Neural progenitor cell (in vitro differentiated cells): ENCODE measurements around the gene BMP7. TPM values are rescaled to one million over a fixed set of nuclear protein-coding genes. Genes with fewer than 3 reads are reported as not detected.

Experiments
- DNase-seq: peaks from one replicate; pipeline ENCODE4 v3.0.0-alpha.2; 2016; ENCODE audit warnings: low spot score
- H2AFZ ChIP-seq: fragments of 200-600 bp; sonication (generic); replicated peaks from 2 replicates; pipeline ENCODE4 v1.6.1; 2016; ENCODE audit warnings: antibody characterized with exemption
- H3F3A ChIP-seq: fragments of 200-600 bp; sonication (generic); 2 replicates; pipeline ENCODE4 v1.6.1; 2016; ENCODE audit warnings: antibody characterized with exemption, low read depth
- H3K27ac ChIP-seq: fragments of 200-600 bp; sonication (generic); 2 replicates; pipeline ENCODE4 v1.5.1; 2016; ENCODE audit warnings: mild to moderate bottlenecking
- H3K27me3 ChIP-seq: fragments of 200-600 bp; sonication (generic); 2 replicates; pipeline ENCODE4 v1.6.1; 2016; ENCODE audit warnings: mild to moderate bottlenecking, moderate library complexity
- H3K36me3 ChIP-seq: fragments of 200-600 bp; sonication (generic); 2 replicates; pipeline ENCODE4 v1.5.1; 2016
- H3K4me1 ChIP-seq: fragments of 200-600 bp; sonication (generic); 2 replicates; pipeline ENCODE4 v1.6.1; 2016; ENCODE audit warnings: mixed run types
- H3K4me2 ChIP-seq: fragments of 200-600 bp; sonication (generic); 2 replicates; pipeline ENCODE4 v1.6.1; 2016
- H3K4me3 ChIP-seq: fragments of 200-600 bp; sonication (generic); 2 replicates; pipeline ENCODE4 v1.5.1; 2016
- H3K79me2 ChIP-seq: fragments of 200-600 bp; sonication (generic); 2 replicates; pipeline ENCODE4 v1.6.1; 2016; ENCODE audit warnings: low read depth
- H3K9ac ChIP-seq: fragments of 200-600 bp; sonication (generic); 2 replicates; pipeline ENCODE4 v1.6.1; 2016
- H3K9me3 ChIP-seq: fragments of 200-600 bp; sonication (generic); 2 replicates; pipeline ENCODE4 v1.5.1; 2016; ENCODE audit warnings: low read depth
- H4K20me1 ChIP-seq: fragments of 200-600 bp; sonication (generic); 2 replicates; pipeline ENCODE4 v1.6.1; 2016; ENCODE audit warnings: low read depth
- H3K27ac Mint-ChIP-seq: 3 replicates; pipeline ENCODE4 v1.8.0; 2021; ENCODE audit warnings: mixed read lengths
- H3K27me3 Mint-ChIP-seq: 2 replicates; pipeline ENCODE4 v1.8.0; 2022; ENCODE audit warnings: low read depth, mild to moderate bottlenecking, inconsistent platforms, moderate library complexity, mixed read lengths; ENCODE audit not compliant: insufficient read depth
- H3K36me3 Mint-ChIP-seq: 3 replicates; pipeline ENCODE4 v1.8.0; 2021; ENCODE audit warnings: mixed read lengths
- H3K4me1 Mint-ChIP-seq: 3 replicates; pipeline ENCODE4 v1.8.0; 2021; ENCODE audit warnings: mixed read lengths
- H3K4me3 Mint-ChIP-seq: 3 replicates; pipeline ENCODE4 v1.8.0; 2021; ENCODE audit warnings: mild to moderate bottlenecking, moderate library complexity, mixed read lengths
- H3K9me3 Mint-ChIP-seq: 3 replicates; pipeline ENCODE4 v1.8.0; 2020; ENCODE audit warnings: mixed read lengths
- CTCF ChIP-seq: fragments of 200-600 bp; sonication (generic); IDR thresholded peaks from 2 replicates; pipeline ENCODE4 v1.5.1; 2017; ENCODE audit warnings: antibody characterized with exemption, mild to moderate bottlenecking
- EZH2 ChIP-seq: fragments of 200-600 bp; sonication (generic); IDR thresholded peaks from 2 replicates; pipeline ENCODE4 v1.6.1; 2017; ENCODE audit warnings: antibody characterized with exemption, mild to moderate bottlenecking, moderate library complexity
- EZH2phosphoT487 ChIP-seq: fragments of 200-600 bp; sonication (generic); IDR thresholded peaks from 2 replicates; pipeline ENCODE4 v1.6.1; 2017; ENCODE audit warnings: antibody characterized with exemption
- total RNA-seq: library from RNA; depleted of rRNA; stranded (reverse); fragments of >200 nt; gene quantifications from 2 replicates; pipeline ENCODE4 v1.2.3, GENCODE V29; 2015; ENCODE audit warnings: low replicate concordance

Gene BMP7
- total RNA-seq, 1 donor from 2014 or later = 11.2 TPM

- H3F3A ChIP-seq = peaks cover 39% of the 10 kb centered on the region
- H3K27ac ChIP-seq = peak overlapping the region; percentile 52
- peak overlapping the region; percentile 84 for H3K27ac Mint-ChIP-seq
- H3K36me3 ChIP-seq = no peaks in the 10 kb centered on the region
- H3K4me1 ChIP-seq = peaks cover 67% of the 10 kb centered on the region
- DNase-seq = no peak
- no peaks in the 10 kb centered on the region for H4K20me1 ChIP-seq
- H3K79me2 ChIP-seq = no peaks in the 10 kb centered on the region
- no peaks in the 10 kb centered on the region for H3K9me3 Mint-ChIP-seq
- no peak for TF ChIP-seq EZH2
- no peak for TF ChIP-seq CTCF
- no peak for TF ChIP-seq EZH2phosphoT487
- no peak overlapping the region for H3K9ac ChIP-seq
- H3K27me3 ChIP-seq = no peaks in the 10 kb centered on the region
- peak overlapping the region; percentile 46 for H2AFZ ChIP-seq
- H3K4me3 ChIP-seq = no peak overlapping the region
- peaks cover 92% of the 10 kb centered on the region for H3K4me1 Mint-ChIP-seq
- no peaks in the 10 kb centered on the region for H3K9me3 ChIP-seq
- H3K4me2 ChIP-seq = peak overlapping the region; percentile 49
- no peak overlapping the region for H3K4me3 Mint-ChIP-seq
- peaks cover 13% of the 10 kb centered on the region for H3K27me3 Mint-ChIP-seq
- no peaks in the 10 kb centered on the region for H3K36me3 Mint-ChIP-seq
Observed at GRCh38 chr20:57290178-57290484, 23.7 kb upstream of the BMP7 start.

- Histone ChIP-seq H3K4me2 (peak overlapping the region; percentile 49), H3K27ac (peak overlapping the region; percentile 52), H3K27me3 (no peaks in the 10 kb centered on the region), H3K36me3 (no peaks in the 10 kb centered on the region), H3F3A (peaks cover 39% of the 10 kb centered on the region), H4K20me1 (no peaks in the 10 kb centered on the region), H3K9me3 (no peaks in the 10 kb centered on the region), H3K4me3 (no peak overlapping the region), H3K9ac (no peak overlapping the region), H3K79me2 (no peaks in the 10 kb centered on the region), H3K4me1 (peaks cover 67% of the 10 kb centered on the region), H2AFZ (peak overlapping the region; percentile 46)
- Mint-ChIP-seq H3K36me3 (no peaks in the 10 kb centered on the region), H3K9me3 (no peaks in the 10 kb centered on the region), H3K4me3 (peak overlapping the region; percentile 55), H3K4me1 (peaks cover 93% of the 10 kb centered on the region), H3K27me3 (peaks cover 13% of the 10 kb centered on the region), H3K27ac (peak overlapping the region; percentile 84)
- DNase-seq = peak; percentile 44
- TF ChIP-seq CTCF (no peak), EZH2phosphoT487 (no peak), EZH2 (no peak)
Observed at GRCh38 chr20:57289391-57290177, 23.1 kb upstream of the BMP7 start.

- Histone ChIP-seq H3K27ac (no peak overlapping the region), H3K4me1 (peaks cover 61% of the 10 kb centered on the region), H3K9me3 (no peaks in the 10 kb centered on the region), H3K4me2 (peak overlapping the region; percentile 49), H3K79me2 (no peaks in the 10 kb centered on the region), H3F3A (peaks cover 41% of the 10 kb centered on the region), H3K36me3 (no peaks in the 10 kb centered on the region), H3K27me3 (no peaks in the 10 kb centered on the region), H3K9ac (no peak overlapping the region), H4K20me1 (no peaks in the 10 kb centered on the region), H3K4me3 (no peak overlapping the region), H2AFZ (no peak overlapping the region)
- no peak for DNase-seq
- Mint-ChIP-seq H3K27me3 (peaks cover 19% of the 10 kb centered on the region), H3K36me3 (no peaks in the 10 kb centered on the region), H3K4me3 (peak overlapping the region; percentile 71), H3K9me3 (no peaks in the 10 kb centered on the region), H3K4me1 (peaks cover 93% of the 10 kb centered on the region), H3K27ac (peak overlapping the region; percentile 99)
- no peak for TF ChIP-seq EZH2phosphoT487
- no peak for TF ChIP-seq EZH2
- TF ChIP-seq CTCF = no peak
Observed at GRCh38 chr20:57288651-57289277, 22.3 kb upstream of the BMP7 start.
